ENCODE data around the gene RIC8B.

RIC8B gene

DNA sequence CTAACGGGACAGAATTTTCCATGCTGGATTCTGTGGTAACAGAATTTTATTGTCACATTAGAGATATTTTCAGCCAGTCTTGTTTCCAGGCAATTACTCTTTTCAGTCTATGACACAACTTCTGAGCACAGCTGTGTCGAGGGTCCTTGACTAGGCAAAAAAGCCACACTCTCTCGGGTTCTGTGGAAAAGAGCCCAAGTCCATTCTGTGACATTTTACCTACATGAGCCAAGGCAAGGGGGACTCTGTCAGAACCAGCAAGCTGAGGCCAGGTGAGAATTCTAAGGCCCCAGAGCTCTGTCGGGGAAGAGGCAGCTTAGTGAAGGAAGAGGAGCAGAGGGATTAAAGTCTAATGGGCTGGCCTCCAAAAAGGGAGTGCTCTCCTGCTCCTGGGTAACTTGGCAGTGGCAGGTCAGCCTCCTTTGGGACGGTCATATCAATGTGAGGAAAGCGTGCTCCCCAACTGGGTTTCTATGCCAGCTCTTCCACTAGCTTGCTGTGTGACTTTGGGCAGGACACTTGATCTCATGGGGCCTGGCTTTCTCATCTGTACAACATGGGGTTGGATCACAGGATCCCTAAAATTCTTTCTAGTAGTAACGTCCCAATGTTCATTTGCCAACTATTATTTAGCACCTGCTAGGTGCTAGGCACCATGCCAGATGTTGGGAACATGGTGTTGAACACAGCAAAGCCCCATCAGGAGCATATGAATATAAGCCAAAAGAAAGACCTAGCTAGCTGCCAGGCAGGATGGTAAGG is 16.0 kb upstream of the RIC8B start:
- DNase-seq (ENCODE audit: low read depth) = no peak

GRCh38 chr12:106759526-106760183 is 14.8 kb upstream of the RIC8B start:
- DNase-seq (ENCODE audit: low read depth) = no peak

- DNase-seq (ENCODE audit: low read depth) = no peak
These were observed 14.3 kb upstream of the RIC8B start for GRCh38 chr12:106760184-106760531.

- DNase-seq (ENCODE audit: low read depth) = no peak
These were observed 10.3 kb upstream of the RIC8B start for GRCh38 chr12:106764220-106764619.

- no peak for DNase-seq (ENCODE audit: low read depth)
These were observed 9.7 kb upstream of the RIC8B start for GRCh38 chr12:106764738-106765137.

- no peak for DNase-seq (ENCODE audit: low read depth)
These were observed 8.1 kb upstream of the RIC8B start for GRCh38 chr12:106766393-106766826.

DNA sequence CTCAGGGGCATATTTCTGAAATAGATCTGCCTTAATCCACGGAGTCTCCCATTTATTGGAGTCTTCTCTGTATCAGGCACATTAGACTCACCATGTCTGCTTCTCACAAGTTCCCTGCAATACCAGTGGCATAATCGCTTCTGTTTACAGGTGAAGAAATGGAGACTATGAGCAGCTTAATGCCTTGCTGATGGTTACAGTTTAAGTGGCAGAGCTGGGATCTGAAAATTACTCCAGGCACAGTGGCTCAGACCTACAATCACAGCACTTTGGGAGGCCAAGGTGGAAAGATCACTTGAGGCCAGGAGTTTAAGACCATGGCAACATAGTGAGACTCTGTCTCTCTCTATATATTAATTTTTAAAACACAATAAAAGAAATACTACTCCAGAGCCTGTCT is 7.3 kb upstream of the RIC8B start:
- no peak for DNase-seq (ENCODE audit: low read depth)

- DNase-seq (ENCODE audit: low read depth) = no peak
These were observed 6.3 kb upstream of the RIC8B start for GRCh38 chr12:106767954-106768822.

- DNase-seq (ENCODE audit: low read depth) = no peak
These were observed 5.4 kb upstream of the RIC8B start for GRCh38 chr12:106769078-106769477.

DNA sequence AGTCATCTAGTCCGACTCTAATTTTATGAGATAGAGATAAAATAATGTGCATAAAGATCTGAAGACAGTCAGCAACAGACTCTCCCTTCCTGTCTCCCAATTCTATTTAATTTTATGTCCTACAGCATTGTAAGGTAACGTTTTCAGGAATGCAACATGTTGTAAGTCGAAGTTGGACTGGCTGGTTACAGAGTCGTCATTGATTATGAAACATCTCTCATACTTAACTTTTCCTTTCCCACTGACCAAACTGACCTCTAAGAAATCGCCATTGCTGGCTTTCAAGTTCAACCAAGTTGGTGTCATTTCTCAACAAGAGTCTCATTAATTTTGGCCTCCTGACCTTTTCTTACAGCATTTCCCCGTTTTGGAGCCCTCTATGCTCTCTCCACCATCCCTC is 4.9 kb upstream of the RIC8B start:
- no peak for DNase-seq (ENCODE audit: low read depth)

GRCh38 chr12:106771425-106771824 is 3.1 kb upstream of the RIC8B start:
- DNase-seq (ENCODE audit: low read depth) = no peak

DNA sequence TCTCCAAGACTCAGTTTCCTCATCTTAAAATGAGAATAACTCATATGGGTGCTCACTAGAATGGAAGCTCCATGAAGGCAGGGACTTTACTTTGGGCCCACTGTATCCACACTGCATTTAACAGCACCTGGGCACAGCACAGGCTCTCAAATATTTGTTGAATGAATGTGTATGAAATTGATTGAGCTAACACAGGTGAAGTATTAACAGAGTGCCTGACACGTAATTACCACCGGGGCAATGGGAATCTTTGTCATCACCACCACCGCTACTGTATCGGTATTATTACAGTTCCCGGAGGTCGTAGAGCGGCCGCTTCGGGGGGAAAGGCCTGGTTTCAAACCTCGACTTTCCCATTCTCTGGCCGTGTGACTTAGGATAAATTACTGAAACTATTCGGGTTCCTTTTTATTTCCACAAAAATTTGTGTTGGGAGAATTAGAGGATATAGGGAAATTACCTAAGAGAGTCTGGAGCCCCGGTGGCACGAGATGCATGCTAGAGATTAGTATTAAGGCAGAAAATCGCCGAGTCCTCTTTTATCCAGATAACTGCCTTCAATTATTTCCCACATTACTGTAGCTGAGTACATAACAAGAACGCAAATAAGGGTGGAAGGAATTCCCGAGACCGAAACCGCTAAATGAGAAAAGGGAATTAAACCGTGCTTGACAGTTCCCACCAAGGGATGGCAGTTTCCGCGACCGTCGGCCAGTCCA is 1.0 kb upstream of the RIC8B start:
- no peak for DNase-seq (ENCODE audit: low read depth)

DNA sequence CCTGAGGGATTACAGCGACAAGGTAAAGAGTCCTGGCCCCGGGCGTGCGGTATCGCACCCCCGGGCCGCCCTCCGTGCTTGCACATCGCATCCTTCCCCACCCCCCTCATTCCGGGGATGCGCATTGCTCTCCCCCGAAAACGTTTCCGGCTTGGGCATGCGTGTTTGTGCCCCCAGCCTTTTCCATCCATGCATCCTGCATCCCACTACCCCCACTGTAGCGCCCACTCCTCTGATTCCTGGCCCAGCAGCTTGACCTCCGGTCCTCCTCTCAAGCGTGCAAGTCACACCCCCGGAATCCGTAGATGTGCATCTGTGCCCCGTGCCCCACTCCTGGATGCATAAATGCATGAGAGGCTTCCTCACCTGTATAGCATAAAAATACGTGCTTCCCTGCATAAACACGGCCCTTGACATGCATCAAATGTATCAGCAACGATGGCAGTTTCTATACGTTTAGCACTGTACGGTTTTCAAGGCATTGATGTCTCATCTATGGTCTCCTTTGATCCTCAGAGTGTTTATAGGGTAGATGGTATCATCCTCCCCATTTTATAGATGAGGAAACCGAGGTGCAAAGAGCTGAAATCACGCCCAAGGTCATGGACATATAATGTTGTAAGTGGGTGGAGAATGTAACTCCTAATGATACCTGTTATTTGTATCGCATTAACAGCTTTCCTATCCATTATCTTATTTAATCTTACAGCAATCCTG is 484 bp downstream of the RIC8B start:
- no peak for DNase-seq (ENCODE audit: low read depth)

DNA sequence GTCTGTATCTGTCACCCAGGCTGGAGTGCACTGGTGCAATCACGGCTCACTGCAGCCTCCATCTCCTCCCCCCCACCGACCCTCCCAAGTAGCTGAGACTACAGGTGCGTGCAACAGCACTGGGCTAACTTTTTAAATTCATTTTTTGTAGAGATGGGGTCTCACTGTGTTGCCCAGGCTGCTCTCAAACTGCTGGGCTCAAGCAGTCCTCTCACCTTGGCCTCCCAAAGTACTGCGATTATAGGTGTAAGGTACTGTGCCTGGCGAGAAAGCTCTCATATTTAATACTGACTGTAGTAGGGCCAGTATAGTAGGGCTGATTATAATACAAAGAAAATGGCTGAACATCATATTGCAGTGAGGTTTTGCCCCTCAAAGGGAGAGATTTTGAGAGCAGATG is 2.4 kb downstream of the RIC8B start:
- DNase-seq (ENCODE audit: low read depth) = no peak

- DNase-seq (ENCODE audit: low read depth) = no peak
These were observed 5.6 kb downstream of the RIC8B start for GRCh38 chr12:106780010-106780631.

DNA sequence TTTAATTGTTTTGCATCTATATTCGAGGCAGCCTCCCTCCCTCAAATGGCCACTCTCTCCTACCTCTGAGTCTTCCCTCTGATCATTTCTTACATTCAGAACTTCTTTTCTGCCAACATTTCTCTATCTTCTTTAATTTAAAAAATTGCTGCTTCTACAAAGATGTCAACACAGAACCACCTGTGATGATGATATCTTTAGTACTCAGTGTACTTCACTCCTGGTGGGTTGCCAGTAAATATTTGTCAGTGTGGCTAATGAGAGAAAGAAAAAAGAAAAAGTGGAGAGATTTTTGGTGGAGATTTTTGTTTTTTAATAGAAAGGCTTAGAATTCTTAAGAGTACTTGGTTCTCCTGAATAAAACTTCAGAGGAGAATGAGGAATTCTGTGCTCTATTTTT is 8.1 kb downstream of the RIC8B start:
- no peak for DNase-seq (ENCODE audit: low read depth)

DNA sequence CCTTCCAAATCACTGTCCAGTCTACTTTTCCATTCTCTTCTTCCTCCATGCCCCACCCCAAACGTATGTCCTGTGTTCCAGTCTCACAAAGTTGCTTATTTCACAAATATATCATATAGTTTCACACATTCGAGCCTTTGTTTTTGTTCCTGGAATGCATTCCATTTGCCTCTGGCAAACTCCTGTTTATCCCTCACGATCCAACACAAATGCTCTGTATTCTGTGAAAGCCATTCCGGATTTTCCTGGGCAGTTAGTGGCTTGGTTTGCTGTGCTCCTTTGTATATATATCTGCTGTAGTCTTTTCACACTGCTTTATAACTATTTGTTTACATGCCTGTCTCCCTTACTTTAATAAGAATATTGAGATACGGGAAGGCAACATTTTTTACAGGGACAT is 9.0 kb downstream of the RIC8B start:
- DNase-seq (ENCODE audit: low read depth) = no peak

- no peak for DNase-seq (ENCODE audit: low read depth)
These were observed 15.5 kb downstream of the RIC8B start for GRCh38 chr12:106790020-106790419.

GRCh38 chr12:106791531-106791930 is 17.0 kb downstream of the RIC8B start:
- no peak for DNase-seq (ENCODE audit: low read depth)

DNA sequence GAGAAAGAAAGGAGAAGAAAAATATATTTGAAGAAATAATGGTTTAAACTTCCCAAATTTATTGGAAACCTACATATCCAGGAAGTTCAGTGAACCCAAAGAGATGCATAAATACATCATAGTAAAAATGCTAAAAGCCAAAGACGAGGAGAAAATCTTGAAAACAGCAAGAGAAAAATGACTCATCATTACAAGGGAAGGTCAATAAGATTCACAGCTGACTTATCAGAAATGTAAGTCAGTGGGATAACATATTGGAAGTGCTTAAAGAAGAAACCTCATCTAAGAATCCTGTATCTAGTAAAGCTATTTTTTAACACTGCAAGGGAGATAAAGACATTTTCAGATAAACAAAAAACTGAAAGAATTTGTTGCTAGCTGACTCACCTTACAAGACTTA is 19.9 kb downstream of the RIC8B start:
- no peak for DNase-seq (ENCODE audit: low read depth)

DNA sequence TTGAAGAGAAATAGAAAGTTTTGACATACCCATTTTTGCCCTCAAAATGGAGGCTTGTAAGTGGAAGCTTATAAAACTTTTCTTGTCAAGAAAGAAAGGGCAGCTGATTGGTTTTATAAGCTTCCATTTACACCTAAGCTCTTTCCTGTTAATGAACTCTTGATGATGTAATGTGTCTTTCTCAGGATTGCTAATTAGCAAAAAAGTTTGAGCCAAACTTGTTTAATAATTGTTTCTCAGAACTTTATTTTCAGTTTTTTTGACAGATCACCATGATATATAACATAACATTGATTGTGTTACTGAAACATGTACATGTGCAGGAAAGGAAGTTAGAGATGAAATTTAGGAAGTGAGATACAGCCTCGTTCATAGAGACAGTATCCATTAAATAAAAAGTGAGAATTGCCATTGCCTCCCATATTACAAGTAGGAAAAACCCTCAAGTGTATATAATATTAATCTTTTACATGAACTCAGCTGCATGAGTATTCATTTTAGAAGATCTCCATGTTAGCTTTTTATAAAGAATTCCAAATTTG is 26.8 kb downstream of the RIC8B start:
- DNase-seq (ENCODE audit: low read depth) = no peak
